ENCODE data around the gene NTM.
"Not testable (repeated sequence)": the region's sequence is repeated elsewhere in the genome, so short reads cannot be mapped to it uniquely, and the experiment has no call there.

Gene NTM

GRCh38 chr11:132351050-132351449 is 980.6 kb downstream of the NTM start:
- no peak overlapping the region for H3K9ac ChIP-seq (ENCODE audit: low read length in 2 of 2)
- no peaks in the 10 kb centered on the region for H3K36me3 ChIP-seq (ENCODE audit: control insufficient read depth in 2 of 2, insufficient read depth in 2 of 2, low read length in 2 of 2)
- H3K4me1 ChIP-seq (ENCODE audit: control insufficient read depth, insufficient read depth, low read length), result no peaks in the 10 kb centered on the region
- H3K9me3 ChIP-seq (ENCODE audit: control insufficient read depth in 2 of 2, low read length in 2 of 2), result no peaks in the 10 kb centered on the region
- no peak overlapping the region for H3K27ac ChIP-seq (ENCODE audit: low read length)
- no peak overlapping the region for H3K4me3 ChIP-seq (ENCODE audit: low read length in 2 of 2)
- H3K27me3 ChIP-seq (ENCODE audit: control insufficient read depth in 1 of 2, insufficient read depth in 2 of 2, low read length in 2 of 2), result peaks cover 0 to 8% of the 10 kb centered on the region in 2 donors

GRCh38 chr11:132352497-132352896 is 982.1 kb downstream of the NTM start:
- Histone ChIP-seq H3K4me1 (ENCODE audit: control insufficient read depth, insufficient read depth, low read length) (no peaks in the 10 kb centered on the region), H3K27ac (ENCODE audit: low read length) (no peak overlapping the region), H3K27me3 (ENCODE audit: control insufficient read depth in 1 of 2, insufficient read depth in 2 of 2, low read length in 2 of 2) (peaks cover 0 to 8% of the 10 kb centered on the region in 2 donors), H3K36me3 (ENCODE audit: control insufficient read depth in 2 of 2, insufficient read depth in 2 of 2, low read length in 2 of 2) (no peaks in the 10 kb centered on the region), H3K4me3 (ENCODE audit: low read length in 2 of 2) (no peak overlapping the region), H3K9ac (ENCODE audit: low read length in 2 of 2) (no peak overlapping the region), H3K9me3 (ENCODE audit: control insufficient read depth in 2 of 2, low read length in 2 of 2) (no peaks in the 10 kb centered on the region)

GRCh38 chr11:132353255-132353654 is 982.8 kb downstream of the NTM start:
- no peaks in the 10 kb centered on the region for H3K4me1 ChIP-seq (ENCODE audit: control insufficient read depth, insufficient read depth, low read length)
- H3K9ac ChIP-seq (ENCODE audit: low read length in 2 of 2), result no peak overlapping the region
- H3K36me3 ChIP-seq (ENCODE audit: control insufficient read depth in 2 of 2, insufficient read depth in 2 of 2, low read length in 2 of 2), result no peaks in the 10 kb centered on the region
- no peak overlapping the region for H3K4me3 ChIP-seq (ENCODE audit: low read length in 2 of 2)
- H3K9me3 ChIP-seq (ENCODE audit: control insufficient read depth in 2 of 2, low read length in 2 of 2), result no peaks in the 10 kb centered on the region
- H3K27me3 ChIP-seq (ENCODE audit: control insufficient read depth in 1 of 2, insufficient read depth in 2 of 2, low read length in 2 of 2), result peaks cover 0 to 2% of the 10 kb centered on the region in 2 donors
- no peak overlapping the region for H3K27ac ChIP-seq (ENCODE audit: low read length)

- Histone ChIP-seq H3K4me3 (ENCODE audit: low read length in 2 of 2) (no peak overlapping the region), H3K4me1 (ENCODE audit: control insufficient read depth, insufficient read depth, low read length) (no peaks in the 10 kb centered on the region), H3K9ac (ENCODE audit: low read length in 2 of 2) (no peak overlapping the region), H3K27me3 (ENCODE audit: control insufficient read depth in 1 of 2, insufficient read depth in 2 of 2, low read length in 2 of 2) (no peaks in the 10 kb centered on the region), H3K36me3 (ENCODE audit: control insufficient read depth in 2 of 2, insufficient read depth in 2 of 2, low read length in 2 of 2) (no peaks in the 10 kb centered on the region), H3K27ac (ENCODE audit: low read length) (no peak overlapping the region), H3K9me3 (ENCODE audit: control insufficient read depth in 2 of 2, low read length in 2 of 2) (no peaks in the 10 kb centered on the region)
Measured at GRCh38 chr11:132357811-132358572, 987.6 kb downstream of the NTM start.

GRCh38 chr11:132358573-132358953 is 988.1 kb downstream of the NTM start:
- no peaks in the 10 kb centered on the region for H3K4me1 ChIP-seq (ENCODE audit: control insufficient read depth, insufficient read depth, low read length)
- no peak overlapping the region for H3K4me3 ChIP-seq (ENCODE audit: low read length in 2 of 2)
- no peaks in the 10 kb centered on the region for H3K36me3 ChIP-seq (ENCODE audit: control insufficient read depth in 2 of 2, insufficient read depth in 2 of 2, low read length in 2 of 2)
- no peak overlapping the region for H3K27ac ChIP-seq (ENCODE audit: low read length)
- H3K9ac ChIP-seq (ENCODE audit: low read length in 2 of 2), result no peak overlapping the region
- no peaks in the 10 kb centered on the region for H3K9me3 ChIP-seq (ENCODE audit: control insufficient read depth in 2 of 2, low read length in 2 of 2)
- H3K27me3 ChIP-seq (ENCODE audit: control insufficient read depth in 1 of 2, insufficient read depth in 2 of 2, low read length in 2 of 2), result no peaks in the 10 kb centered on the region

- H3K4me1 ChIP-seq (ENCODE audit: control insufficient read depth, insufficient read depth, low read length), result no peaks in the 10 kb centered on the region
- H3K9me3 ChIP-seq (ENCODE audit: control insufficient read depth in 2 of 2, low read length in 2 of 2), result no peaks in the 10 kb centered on the region
- H3K27me3 ChIP-seq (ENCODE audit: control insufficient read depth in 1 of 2, insufficient read depth in 2 of 2, low read length in 2 of 2), result no peaks in the 10 kb centered on the region
- no peak overlapping the region for H3K27ac ChIP-seq (ENCODE audit: low read length)
- no peak overlapping the region for H3K4me3 ChIP-seq (ENCODE audit: low read length in 2 of 2)
- no peaks in the 10 kb centered on the region for H3K36me3 ChIP-seq (ENCODE audit: control insufficient read depth in 2 of 2, insufficient read depth in 2 of 2, low read length in 2 of 2)
- H3K9ac ChIP-seq (ENCODE audit: low read length in 2 of 2), result no peak overlapping the region
Measured at GRCh38 chr11:132361011-132361550, 990.7 kb downstream of the NTM start.

GRCh38 chr11:132365650-132366049 is 995.2 kb downstream of the NTM start:
- no peaks in the 10 kb centered on the region for H3K27me3 ChIP-seq (ENCODE audit: control insufficient read depth in 1 of 2, insufficient read depth in 2 of 2, low read length in 2 of 2)
- no peaks in the 10 kb centered on the region for H3K9me3 ChIP-seq (ENCODE audit: control insufficient read depth in 2 of 2, low read length in 2 of 2)
- no peaks in the 10 kb centered on the region for H3K36me3 ChIP-seq (ENCODE audit: control insufficient read depth in 2 of 2, insufficient read depth in 2 of 2, low read length in 2 of 2)
- no peak overlapping the region for H3K4me3 ChIP-seq (ENCODE audit: low read length in 2 of 2)
- no peak overlapping the region for H3K9ac ChIP-seq (ENCODE audit: low read length in 2 of 2)
- H3K27ac ChIP-seq (ENCODE audit: low read length), result no peak overlapping the region
- no peaks in the 10 kb centered on the region for H3K4me1 ChIP-seq (ENCODE audit: control insufficient read depth, insufficient read depth, low read length)

GRCh38 chr11:132367293-132367692 is 996.9 kb downstream of the NTM start:
- H3K4me1 ChIP-seq (ENCODE audit: control insufficient read depth, insufficient read depth, low read length), result no peaks in the 10 kb centered on the region
- no peak overlapping the region for H3K27ac ChIP-seq (ENCODE audit: low read length)
- no peak overlapping the region for H3K4me3 ChIP-seq (ENCODE audit: low read length in 2 of 2)
- H3K36me3 ChIP-seq (ENCODE audit: control insufficient read depth in 2 of 2, insufficient read depth in 2 of 2, low read length in 2 of 2), result no peaks in the 10 kb centered on the region
- H3K9ac ChIP-seq (ENCODE audit: low read length in 2 of 2), result no peak overlapping the region
- H3K27me3 ChIP-seq (ENCODE audit: control insufficient read depth in 1 of 2, insufficient read depth in 2 of 2, low read length in 2 of 2), result no peaks in the 10 kb centered on the region
- no peaks in the 10 kb centered on the region for H3K9me3 ChIP-seq (ENCODE audit: control insufficient read depth in 2 of 2, low read length in 2 of 2)

GRCh38 chr11:132370114-132370513 is 999.7 kb downstream of the NTM start:
- not testable (repeated sequence) for H3K27me3 ChIP-seq (ENCODE audit: control insufficient read depth in 1 of 2, insufficient read depth in 2 of 2, low read length in 2 of 2); H3K27ac ChIP-seq (ENCODE audit: low read length); H3K36me3 ChIP-seq (ENCODE audit: control insufficient read depth in 2 of 2, insufficient read depth in 2 of 2, low read length in 2 of 2); H3K9me3 ChIP-seq (ENCODE audit: control insufficient read depth in 2 of 2, low read length in 2 of 2); H3K4me1 ChIP-seq (ENCODE audit: control insufficient read depth, insufficient read depth, low read length); H3K4me3 ChIP-seq (ENCODE audit: low read length in 2 of 2); H3K9ac ChIP-seq (ENCODE audit: low read length in 2 of 2)

- Histone ChIP-seq H3K27me3 (ENCODE audit: control insufficient read depth in 1 of 2, insufficient read depth in 2 of 2, low read length in 2 of 2) (peaks cover 0 to 3% of the 10 kb centered on the region in 2 donors), H3K9me3 (ENCODE audit: control insufficient read depth in 2 of 2, low read length in 2 of 2) (no peaks in the 10 kb centered on the region), H3K9ac (ENCODE audit: low read length in 2 of 2) (no peak overlapping the region), H3K36me3 (ENCODE audit: control insufficient read depth in 2 of 2, insufficient read depth in 2 of 2, low read length in 2 of 2) (no peaks in the 10 kb centered on the region), H3K4me3 (ENCODE audit: low read length in 2 of 2) (no peak overlapping the region), H3K4me1 (ENCODE audit: control insufficient read depth, insufficient read depth, low read length) (no peaks in the 10 kb centered on the region), H3K27ac (ENCODE audit: low read length) (no peak overlapping the region)
Measured at GRCh38 chr11:132373405-132374143, 1003.2 kb downstream of the NTM start.

GRCh38 chr11:132379540-132379939 is 1009.1 kb downstream of the NTM start:
- Histone ChIP-seq H3K9me3 (ENCODE audit: control insufficient read depth in 2 of 2, low read length in 2 of 2) (no peaks in the 10 kb centered on the region), H3K4me1 (ENCODE audit: control insufficient read depth, insufficient read depth, low read length) (no peaks in the 10 kb centered on the region), H3K4me3 (ENCODE audit: low read length in 2 of 2) (no peak overlapping the region), H3K27ac (ENCODE audit: low read length) (no peak overlapping the region), H3K27me3 (ENCODE audit: control insufficient read depth in 1 of 2, insufficient read depth in 2 of 2, low read length in 2 of 2) (no peaks in the 10 kb centered on the region), H3K36me3 (ENCODE audit: control insufficient read depth in 2 of 2, insufficient read depth in 2 of 2, low read length in 2 of 2) (no peaks in the 10 kb centered on the region), H3K9ac (ENCODE audit: low read length in 2 of 2) (no peak overlapping the region)
